Measurements from ENCODE around the gene ICA1. TPM values are rescaled to one million over a fixed set of nuclear protein-coding genes. Genes with fewer than 3 reads are reported as not detected.
"Not testable (repeated sequence)": the region's sequence is repeated elsewhere in the genome, so short reads cannot be mapped to it uniquely, and the experiment has no call there.

The ICA1 gene
- total RNA-seq, 1 donor from 2014 or later = 27.0 TPM

DNA sequence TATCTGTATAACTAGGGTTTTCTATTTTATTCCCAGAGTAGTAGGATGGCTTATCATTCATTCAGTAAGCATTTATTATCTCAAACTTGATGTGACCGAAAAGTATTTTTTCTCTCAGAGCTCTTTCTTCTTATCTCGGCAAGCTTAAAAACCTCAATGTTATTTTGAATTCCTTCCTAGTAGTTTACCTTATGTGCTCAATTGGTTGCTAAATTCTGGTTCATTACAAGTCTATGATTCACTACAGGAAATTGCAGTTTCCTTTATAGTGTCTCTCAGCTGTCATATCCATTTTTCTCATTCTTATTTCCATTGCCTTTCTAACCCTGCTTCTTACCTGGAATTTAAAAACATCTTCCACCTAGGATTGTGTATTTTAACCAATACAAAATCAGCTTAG is 12.6 kb upstream of the ICA1 start:
- intact Hi-C loops (cut with DNase I) = no loop called here
- DNase-seq (ENCODE audit: low spot score) (no peak), ATAC-seq (no peak)

DNA sequence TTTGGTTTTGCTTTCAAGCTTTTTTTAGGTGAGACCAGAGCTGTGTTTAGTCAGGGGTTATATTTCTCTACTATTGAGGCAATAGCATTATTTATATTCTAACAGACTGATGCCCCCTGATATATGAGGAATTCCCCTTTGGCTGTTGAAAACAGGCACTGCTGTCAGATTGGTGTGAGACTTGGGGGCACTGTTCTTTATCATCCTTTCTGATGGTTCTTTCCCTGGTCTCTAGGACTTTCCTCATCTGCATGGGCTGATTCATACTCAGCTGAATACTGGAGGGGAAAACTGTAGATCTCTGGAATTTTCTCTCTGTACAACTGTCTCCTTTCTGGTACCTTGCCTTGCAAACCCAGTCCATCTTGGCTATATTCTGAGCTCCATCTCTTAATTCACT is 10.0 kb upstream of the ICA1 start:
- intact Hi-C loops (cut with DNase I) = no loop called here
- DNase-seq (ENCODE audit: low spot score) (no peak), ATAC-seq (no peak)

DNA sequence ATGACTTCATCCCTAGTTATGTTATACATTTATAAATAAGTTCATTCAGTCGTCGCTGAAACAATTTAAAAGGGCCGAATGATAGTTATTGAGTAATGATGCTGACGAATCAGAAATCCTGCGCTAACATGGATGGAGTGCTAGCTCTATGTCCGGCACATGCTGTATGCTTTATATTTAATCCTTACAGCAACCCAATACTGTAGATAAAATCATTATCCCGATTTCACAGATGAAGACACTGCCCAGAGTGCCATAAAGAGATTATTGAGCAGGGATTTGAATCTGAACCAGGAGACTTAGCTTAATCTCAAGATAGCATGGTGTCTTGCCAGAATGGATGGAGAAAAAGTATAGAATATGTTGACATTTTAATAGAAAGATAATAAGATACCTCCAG is 1.1 kb upstream of the ICA1 start:
- intact Hi-C loops (cut with DNase I) = no loop called here
- no peak for DNase-seq (ENCODE audit: low spot score)

DNA sequence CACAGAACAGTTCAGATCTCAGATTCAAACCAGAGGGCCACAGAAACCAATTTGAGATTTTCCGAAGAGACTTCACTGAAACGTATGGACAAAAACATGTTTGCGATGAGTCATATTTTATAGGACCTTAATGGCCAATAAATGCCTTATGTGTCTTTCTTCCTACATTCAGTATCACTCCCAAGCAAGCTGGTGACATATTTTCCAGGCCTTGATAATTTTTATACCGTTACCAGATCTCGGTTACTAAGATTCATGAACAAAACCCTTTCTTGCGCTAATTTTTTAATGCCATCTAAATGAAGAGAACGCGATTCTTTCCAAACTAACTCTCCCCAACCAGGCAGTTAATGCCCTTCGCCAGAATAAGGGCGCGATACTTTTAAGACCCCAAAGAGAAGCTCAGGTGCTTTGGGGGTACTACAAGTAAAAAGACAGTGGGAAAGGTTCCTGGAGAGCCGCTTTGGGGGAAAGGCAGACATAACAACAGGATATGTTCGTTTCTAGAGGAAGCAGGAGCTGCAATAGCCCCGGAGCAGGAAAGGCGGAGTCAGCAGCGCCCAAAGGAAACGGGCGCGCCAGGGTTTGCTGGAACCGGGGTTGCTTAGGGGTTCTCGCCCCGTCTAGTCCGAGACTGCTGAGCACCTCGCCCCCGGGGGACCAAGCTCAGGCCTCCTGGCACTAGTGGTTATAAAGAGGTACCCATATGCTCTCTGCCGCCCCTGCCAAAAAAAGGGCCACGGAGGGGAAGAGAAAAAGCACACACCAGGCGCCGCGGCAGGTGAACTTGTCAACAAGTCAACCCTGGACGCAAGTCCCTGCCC is 884 bp downstream of the ICA1 start:
- DNase-seq (ENCODE audit: low spot score) (peak; percentile 67), ATAC-seq (peak; percentile 50)
- intact Hi-C loops (cut with DNase I) = no loop called here

More for the DNA sequence above, 1.1 kb upstream of the ICA1 start:
- ATAC-seq = no peak

DNA sequence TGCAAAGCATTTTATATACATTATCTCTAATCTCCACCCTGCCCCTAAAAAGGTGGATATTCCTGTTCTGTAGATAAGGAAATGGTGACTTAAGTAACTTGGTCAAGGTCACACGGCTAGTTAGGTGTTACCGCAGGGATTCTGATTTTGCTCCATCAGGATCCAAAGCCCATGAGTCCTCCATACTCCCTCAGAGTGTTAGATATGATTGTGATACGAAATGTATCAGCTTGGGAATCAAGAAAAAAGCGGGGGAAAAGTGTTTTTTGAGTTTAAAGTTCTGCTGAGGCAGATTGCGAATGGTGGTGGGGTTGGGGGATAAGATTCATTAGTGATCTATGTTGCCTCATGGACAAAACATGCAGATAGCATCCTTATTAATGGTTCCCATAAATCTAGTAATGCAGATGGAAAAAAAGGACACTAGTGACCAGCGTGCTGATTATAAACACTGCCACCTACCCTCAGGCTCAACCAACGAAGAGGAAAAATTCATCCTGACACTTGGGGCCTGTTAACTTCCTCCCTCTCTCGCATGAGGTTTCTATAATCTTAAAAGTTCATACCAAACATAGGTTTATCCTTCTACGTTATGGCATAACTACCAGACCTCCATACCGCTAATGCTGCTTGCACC is 2.3 kb downstream of the ICA1 start:
- intact Hi-C loops (cut with DNase I) = loop anchor here (5.0 kb wide), 1 partner anchor 833 kb away; no protein-coding TSS in a partner anchor
- ATAC-seq (no peak), DNase-seq (ENCODE audit: low spot score) (no peak)

DNA sequence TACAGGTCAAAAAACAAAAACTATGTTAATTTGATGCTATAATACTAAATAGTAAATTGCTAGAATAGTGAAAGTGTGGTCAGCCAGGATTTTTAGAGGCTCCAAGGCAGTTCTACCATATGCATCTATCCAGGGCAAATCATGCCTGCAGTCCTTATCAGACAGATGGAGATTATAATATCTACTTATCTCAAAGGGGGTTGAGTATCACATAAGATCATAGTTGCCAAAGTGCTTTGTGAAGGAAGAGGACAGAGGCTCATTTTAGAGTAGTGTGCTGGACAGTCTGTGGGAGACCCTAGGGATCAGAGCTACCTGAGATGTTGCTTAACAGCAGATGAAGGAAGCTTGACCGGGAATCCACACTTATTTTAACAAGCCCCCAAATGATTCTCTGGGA is 3.2 kb downstream of the ICA1 start:
- DNase-seq (ENCODE audit: low spot score) (no peak), ATAC-seq (no peak)
- intact Hi-C loops (cut with DNase I) = loop anchor here (5.0 kb wide), 1 partner anchor 834 kb away; no protein-coding TSS in a partner anchor

DNA sequence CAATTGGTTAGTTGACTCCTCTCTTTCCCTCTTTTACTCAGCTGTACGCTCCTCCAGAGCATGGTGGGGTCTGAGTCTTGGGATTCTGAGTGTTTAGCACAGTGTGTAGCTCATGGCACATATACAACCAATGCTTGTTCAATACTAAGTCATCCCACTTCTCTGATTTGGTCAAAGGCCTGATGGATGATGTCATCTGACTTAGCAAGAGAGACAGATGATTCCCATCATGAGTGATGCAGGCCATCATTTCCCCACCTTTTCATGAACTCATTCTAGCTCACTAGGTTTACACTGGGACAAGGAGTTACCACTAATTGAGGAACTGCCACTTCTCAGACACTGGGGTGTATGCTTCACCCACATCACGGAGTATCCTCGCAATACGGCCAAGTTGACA is 3.8 kb downstream of the ICA1 start:
- ATAC-seq (no peak), DNase-seq (ENCODE audit: low spot score) (no peak)
- intact Hi-C loops (cut with DNase I) = loop anchor here (5.0 kb wide), 1 partner anchor 834 kb away; no protein-coding TSS in a partner anchor

DNA sequence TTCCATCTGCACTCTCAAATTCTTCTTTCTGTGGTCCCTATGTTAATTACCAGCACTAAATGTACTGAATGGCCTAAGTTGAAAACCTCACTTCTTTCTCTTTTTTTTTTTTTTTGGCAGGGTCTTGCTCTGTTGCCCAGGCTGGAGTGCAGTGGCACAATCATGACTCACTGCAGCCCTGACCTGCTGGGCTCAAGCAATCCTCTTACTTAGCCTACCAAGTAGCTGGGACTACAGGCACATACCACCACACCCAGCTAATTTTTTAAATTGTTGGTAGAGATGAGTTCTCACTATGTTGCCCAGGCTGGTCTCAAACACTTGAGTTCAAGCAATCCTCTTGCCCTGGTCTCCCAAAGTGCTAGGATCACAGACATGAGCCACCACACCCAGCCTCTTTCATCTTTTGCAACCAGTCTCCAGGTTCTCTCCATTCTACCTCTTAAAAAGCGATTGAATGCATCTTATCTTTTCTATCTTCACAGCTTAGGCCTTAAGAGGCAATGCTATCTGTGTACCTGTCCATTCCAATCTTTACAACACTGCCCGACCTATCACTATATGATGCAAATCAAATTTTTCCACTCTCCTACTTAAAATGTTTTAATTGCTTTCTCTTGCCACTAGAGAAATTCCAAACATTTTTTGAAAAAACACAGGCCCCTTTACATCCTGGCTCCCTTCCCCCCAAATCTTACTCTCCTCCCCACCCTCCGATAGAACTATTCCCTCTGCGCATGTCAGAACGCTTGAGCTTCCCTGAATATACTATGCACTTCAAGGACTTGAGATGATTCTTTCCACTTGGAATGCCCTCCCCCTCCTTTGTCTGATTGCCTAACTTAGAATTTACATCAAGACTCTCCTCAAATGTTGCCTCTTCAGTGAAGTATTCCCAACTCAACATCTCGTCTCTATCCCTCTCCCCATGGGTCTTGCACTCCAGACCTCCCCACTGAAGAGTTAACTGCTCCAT is 6.0 kb downstream of the ICA1 start:
- ATAC-seq = no peak
- intact Hi-C loops (cut with DNase I) = loop anchor here (5.0 kb wide), 1 partner anchor 836 kb away; no protein-coding TSS in a partner anchor
- DNase-seq (ENCODE audit: low spot score) = no peak

DNA sequence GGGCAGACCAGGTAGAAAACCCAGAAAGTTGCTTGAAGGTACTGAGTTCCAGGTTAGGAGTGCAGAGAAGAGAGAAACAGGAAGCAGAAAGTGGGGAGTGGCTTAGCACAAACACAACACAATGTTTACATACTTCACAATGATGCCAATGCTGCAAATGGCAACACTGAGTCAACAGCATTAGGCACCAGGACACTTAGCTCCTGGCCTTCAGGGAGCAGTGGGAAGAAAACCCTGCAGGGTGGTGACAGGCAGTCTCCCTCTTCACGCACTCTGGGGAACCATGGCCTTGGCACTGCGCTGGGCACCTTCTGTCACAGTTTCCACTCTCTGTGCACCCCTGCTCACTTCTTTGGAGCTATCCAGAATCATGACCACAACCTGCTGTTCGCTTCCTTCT is 7.3 kb downstream of the ICA1 start:
- intact Hi-C loops (cut with DNase I) = loop anchor here (5.0 kb wide), 1 partner anchor 838 kb away; no protein-coding TSS in a partner anchor
- ATAC-seq (no peak), DNase-seq (ENCODE audit: low spot score) (no peak)

DNA sequence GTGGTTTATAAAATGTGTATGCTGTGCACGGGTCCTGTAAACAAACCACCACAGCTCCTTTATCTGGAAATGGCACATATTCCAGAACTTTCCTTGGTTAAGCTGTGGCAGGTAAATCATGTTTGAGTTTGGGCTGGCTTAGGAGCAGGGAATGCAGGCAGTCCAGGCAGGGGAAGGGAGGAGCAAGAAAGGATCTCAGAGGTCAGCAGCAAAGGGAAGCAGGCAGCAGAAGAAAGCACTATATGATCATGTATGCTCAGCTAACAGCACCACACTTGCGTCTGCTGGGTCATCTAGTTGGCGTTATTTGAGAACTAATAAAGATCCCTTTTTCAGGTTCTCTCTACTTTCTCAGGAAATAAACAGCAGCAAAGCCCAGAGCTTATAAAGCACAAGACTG is 7.8 kb downstream of the ICA1 start:
- ATAC-seq (no peak), DNase-seq (ENCODE audit: low spot score) (no peak)
- intact Hi-C loops (cut with DNase I) = no loop called here

DNA sequence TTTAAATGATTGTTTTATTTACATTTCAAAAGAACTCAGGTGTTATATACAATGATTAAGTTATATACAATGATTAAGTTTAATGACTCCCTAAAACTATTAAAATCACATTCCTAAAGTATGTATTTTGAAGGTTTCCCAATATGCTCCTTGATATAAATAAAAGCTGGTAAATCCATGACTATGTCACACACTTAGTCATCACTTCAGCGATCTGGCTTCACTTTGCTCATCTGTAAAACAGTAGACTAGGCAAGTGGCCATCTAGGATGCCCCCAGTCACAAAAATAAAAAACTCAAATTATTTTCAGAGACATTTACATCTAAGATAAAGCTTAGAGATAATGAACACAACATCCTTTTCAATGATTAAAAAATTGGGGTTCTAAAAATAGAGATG is 10.8 kb downstream of the ICA1 start:
- no peak for ATAC-seq
- intact Hi-C loops (cut with DNase I) = no loop called here

DNA sequence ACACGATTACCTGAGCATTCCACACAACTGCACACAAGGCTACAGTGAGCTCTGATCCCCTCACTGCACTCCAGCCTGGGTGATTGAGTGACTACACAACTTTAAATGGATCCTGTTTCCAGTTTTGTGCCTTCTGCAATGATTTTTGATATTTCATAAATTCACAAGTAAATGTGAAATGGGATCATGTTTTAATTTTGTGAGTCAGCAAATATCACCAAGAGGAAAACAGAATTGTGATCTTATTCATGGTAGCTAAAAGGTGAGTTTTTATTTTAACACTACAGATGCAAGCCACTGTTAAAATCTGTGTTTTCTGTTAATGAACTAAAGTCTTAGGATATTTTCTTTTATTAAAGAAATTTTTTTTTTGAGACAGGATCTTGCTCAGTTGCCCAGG is 11.4 kb downstream of the ICA1 start:
- DNase-seq (ENCODE audit: low spot score) (no peak), ATAC-seq (no peak)
- intact Hi-C loops (cut with DNase I) = no loop called here

More for the DNA sequence above, 10.8 kb downstream of the ICA1 start:
- DNase-seq (ENCODE audit: low spot score) = no peak

DNA sequence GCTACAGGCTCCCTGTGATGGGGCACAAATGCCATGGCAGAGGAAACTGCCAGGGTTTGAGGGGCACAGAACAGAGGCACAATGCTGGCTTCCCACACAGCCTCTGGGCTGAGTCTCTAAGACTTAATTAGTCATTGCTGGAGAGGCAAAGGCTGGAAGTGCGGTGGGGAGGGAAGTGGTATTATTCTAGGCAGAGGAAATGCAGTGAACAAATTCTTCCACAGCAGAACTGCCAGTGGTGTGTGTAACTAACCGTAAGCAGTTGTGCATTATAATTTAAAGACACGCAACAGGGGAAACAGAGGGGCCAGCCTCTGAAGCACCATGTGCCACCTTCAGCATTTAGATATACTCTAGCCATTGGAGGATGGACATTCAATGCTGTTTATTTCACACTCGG is 12.8 kb downstream of the ICA1 start:
- ATAC-seq (no peak), DNase-seq (ENCODE audit: low spot score) (no peak)
- intact Hi-C loops (cut with DNase I) = no loop called here

DNA sequence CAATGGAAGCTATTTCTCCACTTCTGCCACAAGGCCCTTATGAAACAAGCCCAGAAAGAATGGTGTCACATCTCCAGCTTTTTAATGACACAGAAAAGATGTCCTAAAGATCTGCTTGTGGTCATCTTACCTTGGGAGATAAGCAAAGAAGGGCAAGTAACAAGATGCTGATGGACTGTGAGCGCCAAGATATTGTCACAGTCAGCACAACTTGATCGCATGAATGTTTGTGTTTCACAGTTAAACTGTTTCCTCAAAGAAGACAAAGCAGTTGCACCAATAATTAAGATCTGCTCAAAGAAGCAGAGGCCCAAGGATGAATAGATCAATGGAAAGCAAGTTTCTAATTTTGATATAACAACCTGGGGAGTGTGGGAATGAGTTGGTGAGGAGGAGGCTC is 15.9 kb downstream of the ICA1 start:
- ATAC-seq (no peak), DNase-seq (ENCODE audit: low spot score) (no peak)
- intact Hi-C loops (cut with DNase I) = no loop called here

DNA sequence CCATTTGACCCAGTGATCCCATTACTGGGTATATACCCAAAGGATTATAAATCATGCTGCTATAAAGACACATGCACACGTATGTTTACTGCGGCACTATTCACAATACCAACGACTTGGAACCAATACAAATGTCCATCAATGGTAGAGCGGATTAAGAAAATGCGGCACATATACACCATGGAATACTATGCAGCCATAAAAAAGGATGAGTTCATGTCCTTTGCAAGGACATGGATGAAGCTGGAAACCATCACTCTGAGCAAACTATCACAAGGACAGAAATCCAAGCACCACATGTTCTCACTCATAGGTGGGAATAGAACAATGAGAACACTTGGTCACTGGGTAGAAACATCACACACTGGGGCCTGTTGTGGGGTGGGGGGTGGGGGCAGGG is 16.9 kb downstream of the ICA1 start:
- ATAC-seq; intact Hi-C loops (cut with DNase I); DNase-seq (ENCODE audit: low spot score): not testable (repeated sequence)

DNA sequence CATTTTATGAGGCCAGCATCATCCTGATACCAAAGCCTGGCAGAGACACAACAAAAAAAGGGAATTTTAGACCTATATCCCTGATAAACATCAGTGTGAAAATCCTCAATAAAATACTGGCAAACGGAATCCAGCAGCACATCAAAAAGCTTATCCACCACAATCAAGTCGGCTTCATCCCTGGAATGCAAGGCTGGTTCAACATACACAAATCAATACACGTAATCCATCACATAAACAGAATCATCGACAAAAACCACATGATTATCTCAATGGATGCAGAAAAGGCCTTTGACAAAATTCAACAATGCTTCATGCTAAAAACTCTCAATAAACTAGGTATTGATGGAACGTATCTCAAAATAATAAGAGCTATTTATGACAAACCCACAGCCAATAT is 18.9 kb downstream of the ICA1 start:
- intact Hi-C loops (cut with DNase I) = not testable (repeated sequence)

DNA sequence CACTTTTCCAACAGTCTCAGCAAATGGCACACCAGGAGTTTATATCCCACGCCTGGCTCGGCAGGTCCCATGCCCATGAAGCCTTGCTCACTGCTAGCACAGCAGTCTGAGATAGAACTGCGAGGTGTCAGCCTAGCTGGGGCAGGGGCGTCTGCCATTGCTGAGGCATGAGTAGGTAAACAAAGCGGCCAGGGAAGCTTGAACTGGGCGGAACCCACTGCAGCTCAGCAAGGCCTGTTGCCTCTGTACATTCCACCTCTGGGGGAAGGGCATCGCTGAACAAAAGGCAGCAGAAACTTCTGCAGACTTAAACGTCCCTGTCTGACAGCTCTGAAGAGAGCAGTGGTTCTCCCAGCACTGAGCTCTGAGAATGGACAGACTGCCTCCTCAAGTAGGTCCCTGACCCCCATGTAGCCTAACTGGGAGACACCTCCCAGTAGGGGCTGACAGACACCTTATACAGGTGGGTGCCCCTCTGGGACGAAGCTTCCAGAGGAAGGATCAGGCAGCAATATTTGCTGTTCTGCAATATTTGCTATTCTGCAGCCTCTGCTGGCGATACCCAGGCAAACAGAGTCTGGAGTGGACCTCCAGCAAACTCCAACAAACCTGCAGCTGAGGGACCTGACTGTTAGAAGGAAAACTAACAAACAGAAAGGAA is 22.1 kb downstream of the ICA1 start:
- DNase-seq (ENCODE audit: low spot score); ATAC-seq; intact Hi-C loops (cut with DNase I): not testable (repeated sequence)

More for the DNA sequence above, 18.9 kb downstream of the ICA1 start:
- ATAC-seq; DNase-seq (ENCODE audit: low spot score): not testable (repeated sequence)

DNA sequence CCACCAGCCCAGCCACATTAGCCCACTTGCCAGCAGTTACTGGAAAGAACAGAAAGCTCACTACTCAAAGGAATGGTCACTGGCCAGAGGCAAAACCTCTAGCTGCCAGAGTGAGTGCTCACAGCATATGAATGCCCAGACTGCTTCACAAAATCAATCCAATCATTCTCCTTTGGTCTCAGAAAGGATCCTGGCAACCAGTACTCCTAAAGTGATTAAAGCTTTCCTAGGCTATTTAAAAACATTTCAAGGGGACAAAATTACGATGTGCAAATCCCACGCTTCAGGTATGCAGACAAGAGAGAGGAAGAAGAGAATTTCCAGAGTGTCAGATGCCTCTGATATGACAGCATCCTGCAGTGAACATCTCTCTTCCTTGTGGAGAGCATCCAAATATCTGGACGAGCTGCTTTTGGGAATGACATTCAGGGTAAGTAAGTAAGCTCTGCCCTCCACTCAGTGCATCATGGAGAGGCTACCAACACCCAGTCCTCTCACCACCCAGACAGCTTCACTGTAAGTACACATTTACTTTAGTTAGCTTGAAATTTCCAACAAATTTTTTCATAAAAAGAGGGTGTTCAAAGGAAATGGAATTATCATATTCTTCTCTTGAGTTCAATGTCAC is 25.1 kb downstream of the ICA1 start:
- no peak for ATAC-seq
- intact Hi-C loops (cut with DNase I) = no loop called here
- no peak for DNase-seq (ENCODE audit: low spot score)

Measured in sciatic nerve (tissue), 2 donors.